K562 (cell line): ENCODE results near the gene CBX2. TPM values are rescaled to one million over a fixed set of nuclear protein-coding genes. Genes with fewer than 3 reads are reported as not detected.

ENCODE experiments used
- HOMEZ ChIP-seq: fragments of 250-450 bp; sonication (Bioruptor Pico); IDR thresholded peaks from 2 replicates; pipeline ENCODE4 v1.4.0; 2020; ENCODE audit warnings: mild to moderate bottlenecking, moderate library complexity
- MYNN ChIP-seq, 2 experiments: sonication (generic); formaldehyde crosslinking in 1 of 2; IDR thresholded peaks; 2 replicates each; pipeline versions ENCODE4 v1.5.0 to v1.6.1; 2016 to 2020; ENCODE audit warnings: antibody characterized with exemption in 1 of 2, missing genetic modification reagents in 1 of 2
- POLR2G ChIP-seq: fragments of 200-400 bp; formaldehyde crosslinking; IDR thresholded peaks from 2 replicates; pipeline ENCODE4 v1.6.1; 2017; ENCODE audit warnings: low read depth, mild to moderate bottlenecking, antibody characterized with exemption, low read length, moderate library complexity
- RBFOX2 ChIP-seq: fragments of 200-400 bp; formaldehyde crosslinking; IDR thresholded peaks from 2 replicates; pipeline ENCODE4 v1.6.1; 2017; ENCODE audit warnings: low read depth, mild to moderate bottlenecking, low read length, moderate library complexity
- RBM17 ChIP-seq: fragments of 200-400 bp; formaldehyde crosslinking; IDR thresholded peaks from 2 replicates; pipeline ENCODE4 v1.6.1; 2017; ENCODE audit warnings: low read depth, mild to moderate bottlenecking, low read length, borderline replicate concordance
- SLC30A9 ChIP-seq: fragments of 250-450 bp; sonication (Bioruptor Pico); IDR thresholded peaks from 2 replicates; pipeline ENCODE4 v1.8.0; 2022; ENCODE audit warnings: mild to moderate bottlenecking, moderate library complexity
- TAF15 ChIP-seq: fragments of 200-400 bp; formaldehyde crosslinking; IDR thresholded peaks from 2 replicates; pipeline ENCODE4 v1.6.1; 2017; ENCODE audit warnings: mild to moderate bottlenecking, low read depth, low read length, moderate library complexity
- ZC3H11A ChIP-seq: IDR thresholded peaks from 2 replicates; pipeline ENCODE4 v1.6.1; 2012; ENCODE audit warnings: low read depth, low read length, improper control_type of control experiment
- ZNF445 ChIP-seq: fragments of 250-450 bp; sonication (Bioruptor Pico); IDR thresholded peaks from 2 replicates; pipeline ENCODE4 v1.4.0; 2020; ENCODE audit warnings: low read depth, mild to moderate bottlenecking, moderate library complexity
- ZNF518B ChIP-seq: fragments of 250-450 bp; sonication (Bioruptor Pico); IDR thresholded peaks from 2 replicates; pipeline ENCODE4 v1.5.0; 2021; ENCODE audit warnings: mild to moderate bottlenecking, moderate library complexity
- ZNF644 ChIP-seq: fragments of 200-800 bp; sonication (Bioruptor generic); IDR thresholded peaks from 2 replicates; pipeline ENCODE4 v1.6.1; 2016; ENCODE audit warnings: low read depth, missing genetic modification characterization, missing compliant biosample characterization
- polyA plus RNA-seq, 8 experiments: library from polyadenylated mRNA; depleted of rRNA in 4 of 8; stranded (reverse) in 5 of 8; unstranded in 3 of 8; fragments of >200 nt; fragmentation: Nextera tagmentation in 2 of 8; fragmentation: Illumina TruSeq in 1 of 8; extraction: Ambion mirVana in 2 of 8; extraction: Trizol in 1 of 8; gene quantifications; 2 replicates each; pipeline versions ENCODE4 v1.2.1 to v1.2.3, GENCODE V29; 2011 to 2014; ENCODE audit warnings: inconsistent platforms in 1 of 8, missing spikeins in 1 of 8
- total RNA-seq, 7 experiments: library from RNA; depleted of rRNA in 6 of 7; stranded (reverse); fragments of >200 nt in 6 of 7; fragmentation: Illumina TruSeq in 2 of 7; extraction: Trizol in 2 of 7; gene quantifications; 2 replicates each; pipeline versions ENCODE4 v1.2.1 to v1.2.3, GENCODE V29; 2011 to 2021; ENCODE audit warnings: low replicate concordance in 1 of 7
- TF ChIP-seq, protein P1 (sequence below): sonication (generic); formaldehyde crosslinking; IDR thresholded peaks from 2 replicates; pipeline ENCODE4 v1.4.0; 2020; ENCODE audit warnings: mild to moderate bottlenecking, missing genetic modification reagents
- TF ChIP-seq, protein P2 (sequence below): fragments of 250-450 bp; sonication (Bioruptor Pico); IDR thresholded peaks from 2 replicates; pipeline ENCODE4 v1.4.0; 2020; ENCODE audit warnings: borderline replicate concordance

The CBX2 gene
- total and polyA plus RNA-seq, 9 of the 15 experiments (the other 6 are each of a cell fraction or from before 2014, with no cell fraction given): 0.66 to 26.9 (median 13.9) TPM

DNA sequence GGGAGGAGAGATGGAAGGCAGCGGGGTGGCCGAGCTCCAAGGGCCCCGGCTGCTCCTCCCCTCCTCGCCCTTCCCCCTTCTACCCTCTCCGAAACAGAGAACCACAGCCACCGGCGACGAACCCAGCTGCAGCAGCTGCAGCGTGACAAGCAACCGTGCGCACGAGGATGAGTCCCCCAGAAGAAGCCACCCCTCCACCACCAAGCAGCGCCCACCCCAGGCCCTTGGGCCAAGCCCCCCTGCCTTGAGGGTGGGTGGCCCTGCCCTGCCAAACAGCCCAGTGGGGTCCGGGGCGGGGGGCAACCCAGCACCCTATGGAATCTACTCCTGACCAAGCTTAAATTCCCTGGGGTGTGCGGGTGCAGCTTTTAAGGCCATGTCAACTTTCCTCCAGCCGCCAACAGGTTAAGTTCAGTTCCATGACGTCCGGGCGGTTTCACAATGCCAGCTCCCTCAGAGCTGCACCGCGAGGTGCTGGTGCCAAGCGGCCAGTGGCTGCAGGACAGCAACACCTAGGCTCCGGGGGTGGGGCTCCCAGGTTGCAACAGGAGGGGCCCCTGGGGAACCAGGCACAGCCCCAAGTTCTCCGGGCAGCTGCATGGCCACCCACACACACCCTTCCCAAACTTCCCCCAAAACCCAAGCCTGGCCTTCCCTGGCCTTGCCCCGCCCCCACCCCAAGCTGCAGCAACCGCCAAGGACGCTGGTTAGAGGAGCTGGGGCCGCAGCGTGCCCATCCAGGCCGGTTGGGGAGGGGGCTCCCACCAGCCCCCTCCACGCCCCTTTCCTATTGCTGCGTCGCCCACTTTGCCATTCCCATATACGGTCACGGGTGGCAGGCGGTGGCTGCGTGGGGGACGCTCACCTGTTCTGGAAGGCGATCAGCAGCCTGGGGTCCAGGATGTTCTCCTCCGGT, 59.3 kb downstream of the CBX2 start (continued):
- TF ChIP-seq, protein P1, sequence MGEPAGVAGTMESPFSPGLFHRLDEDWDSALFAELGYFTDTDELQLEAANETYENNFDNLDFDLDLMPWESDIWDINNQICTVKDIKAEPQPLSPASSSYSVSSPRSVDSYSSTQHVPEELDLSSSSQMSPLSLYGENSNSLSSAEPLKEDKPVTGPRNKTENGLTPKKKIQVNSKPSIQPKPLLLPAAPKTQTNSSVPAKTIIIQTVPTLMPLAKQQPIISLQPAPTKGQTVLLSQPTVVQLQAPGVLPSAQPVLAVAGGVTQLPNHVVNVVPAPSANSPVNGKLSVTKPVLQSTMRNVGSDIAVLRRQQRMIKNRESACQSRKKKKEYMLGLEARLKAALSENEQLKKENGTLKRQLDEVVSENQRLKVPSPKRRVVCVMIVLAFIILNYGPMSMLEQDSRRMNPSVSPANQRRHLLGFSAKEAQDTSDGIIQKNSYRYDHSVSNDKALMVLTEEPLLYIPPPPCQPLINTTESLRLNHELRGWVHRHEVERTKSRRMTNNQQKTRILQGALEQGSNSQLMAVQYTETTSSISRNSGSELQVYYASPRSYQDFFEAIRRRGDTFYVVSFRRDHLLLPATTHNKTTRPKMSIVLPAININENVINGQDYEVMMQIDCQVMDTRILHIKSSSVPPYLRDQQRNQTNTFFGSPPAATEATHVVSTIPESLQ: 0 out of 2 replicates have a peak, but pooled peaks have one; percentile 40
- TF ChIP-seq MYNN (IDR thresholded peaks at IDR 0.05): 0 out of 2 replicates have a peak, but pooled peaks have one; percentile 30
- TF ChIP-seq MYNN (CRISPR knock-in tag; IDR thresholded peaks at IDR 0.05): no peak
- peak; percentile 82 for TF ChIP-seq POLR2G
- no peak for TF ChIP-seq ZNF445 (CRISPR knock-in tag)
- TF ChIP-seq ZC3H11A: no peak
- TF ChIP-seq SLC30A9 (CRISPR knock-in tag): no peak
- no peak for TF ChIP-seq HOMEZ (CRISPR knock-in tag)
- no peak for TF ChIP-seq ZNF518B (CRISPR knock-in tag)
- TF ChIP-seq, protein P2, sequence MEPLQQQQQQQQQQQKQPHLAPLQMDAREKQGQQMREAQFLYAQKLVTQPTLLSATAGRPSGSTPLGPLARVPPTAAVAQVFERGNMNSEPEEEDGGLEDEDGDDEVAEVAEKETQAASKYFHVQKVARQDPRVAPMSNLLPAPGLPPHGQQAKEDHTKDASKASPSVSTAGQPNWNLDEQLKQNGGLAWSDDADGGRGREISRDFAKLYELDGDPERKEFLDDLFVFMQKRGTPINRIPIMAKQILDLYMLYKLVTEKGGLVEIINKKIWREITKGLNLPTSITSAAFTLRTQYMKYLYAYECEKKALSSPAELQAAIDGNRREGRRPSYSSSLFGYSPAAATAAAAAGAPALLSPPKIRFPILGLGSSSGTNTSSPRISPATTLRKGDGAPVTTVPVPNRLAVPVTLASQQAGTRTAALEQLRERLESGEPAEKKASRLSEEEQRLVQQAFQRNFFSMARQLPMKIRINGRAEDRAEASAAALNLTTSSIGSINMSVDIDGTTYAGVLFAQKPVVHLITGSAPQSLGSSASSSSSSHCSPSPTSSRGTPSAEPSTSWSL (CRISPR knock-in tag): no peak
- no peak for TF ChIP-seq RBM17
- TF ChIP-seq TAF15: no peak
- peak; percentile 79 for TF ChIP-seq RBFOX2
- no peak for TF ChIP-seq ZNF644 (tag)
